OCI-LY1 (cell line): ENCODE data around the gene GNAI2.

Source experiments
- H2AFZ ChIP-seq: fragments of 200-600 bp; sonication (generic), shearing (Covaris generic); 2 replicates; pipeline ENCODE4 v1.6.0; 2014; ENCODE audit warnings: antibody characterized with exemption, mild to moderate bottlenecking, low read length
- H3F3A ChIP-seq: fragments of 200-600 bp; sonication (generic), shearing (Covaris generic); 2 replicates; pipeline ENCODE4 v1.6.0; 2014; ENCODE audit warnings: mild to moderate bottlenecking, antibody characterized with exemption, low read length, moderate library complexity; ENCODE audit not compliant: insufficient read depth
- H3K27ac ChIP-seq: fragments of 200-600 bp; sonication (generic); 2 replicates; pipeline ENCODE4 v1.5.1; 2014; ENCODE audit warnings: low read length, mixed run types, mild to moderate bottlenecking, low read depth; ENCODE audit not compliant: poor library complexity, severe bottlenecking
- H3K27me3 ChIP-seq: fragments of 200-600 bp; sonication (generic); 2 replicates; pipeline ENCODE4 v1.6.0; 2014; ENCODE audit warnings: antibody characterized with exemption, mild to moderate bottlenecking, low read length, moderate library complexity; ENCODE audit not compliant: insufficient read depth
- H3K36me3 ChIP-seq: fragments of 200-600 bp; sonication (generic); 2 replicates; pipeline ENCODE4 v1.6.1; 2014; ENCODE audit warnings: mild to moderate bottlenecking, antibody characterized with exemption, low read length, moderate library complexity, mixed read lengths; ENCODE audit not compliant: insufficient read depth
- H3K4me1 ChIP-seq: fragments of 200-600 bp; sonication (generic); 2 replicates; pipeline ENCODE4 v1.5.1; 2014; ENCODE audit warnings: mild to moderate bottlenecking, low read length, moderate library complexity; ENCODE audit not compliant: insufficient read depth, severe bottlenecking
- H3K4me2 ChIP-seq: fragments of 200-600 bp; sonication (generic), shearing (Covaris generic); 2 replicates; pipeline ENCODE4 v1.6.1; 2014; ENCODE audit warnings: low read length
- H3K4me3 ChIP-seq: fragments of 200-600 bp; sonication (generic); 2 replicates; pipeline ENCODE4 v1.5.1; 2014; ENCODE audit warnings: low read length, low read depth, mild to moderate bottlenecking, mixed read lengths; ENCODE audit not compliant: poor library complexity, severe bottlenecking
- H3K79me2 ChIP-seq: fragments of 200-600 bp; shearing (Covaris generic); 2 replicates; pipeline ENCODE4 v1.6.1; 2016; ENCODE audit warnings: mixed run types, low read length, mixed read lengths; ENCODE audit not compliant: insufficient read depth
- H3K9ac ChIP-seq: fragments of 200-600 bp; sonication (generic), shearing (Covaris generic); 2 replicates; pipeline ENCODE4 v1.6.1; 2014; ENCODE audit warnings: mild to moderate bottlenecking, low read length, mixed read lengths
- H3K9me2 ChIP-seq: fragments of 200-600 bp; sonication (generic), shearing (Covaris generic); 2 replicates; pipeline ENCODE4 v1.6.1; 2014; ENCODE audit warnings: low read depth, mild to moderate bottlenecking, low read length, mixed read lengths
- H3K9me3 ChIP-seq: fragments of 200-600 bp; shearing (Covaris generic); 2 replicates; pipeline ENCODE4 v1.6.1; 2014; ENCODE audit warnings: low read length, mixed read lengths
- H4K20me1 ChIP-seq: fragments of 200-600 bp; sonication (generic), shearing (Covaris generic); 2 replicates; pipeline ENCODE4 v1.6.0; 2016; ENCODE audit warnings: mild to moderate bottlenecking, low read length; ENCODE audit not compliant: insufficient read depth
- CTCF ChIP-seq: fragments of 200-600 bp; sonication (generic), shearing (Covaris generic); IDR thresholded peaks from 2 replicates; pipeline ENCODE4 v1.5.1; 2017; ENCODE audit warnings: mild to moderate bottlenecking, antibody characterized with exemption, low read length, moderate library complexity, mixed read lengths
- EZH2 ChIP-seq: fragments of 200-600 bp; sonication (generic), shearing (Covaris generic); IDR thresholded peaks from 2 replicates; pipeline ENCODE4 v1.8.0; 2017; ENCODE audit warnings: borderline replicate concordance, mixed run types, mild to moderate bottlenecking, antibody characterized with exemption, low read length, moderate library complexity, mixed read lengths

The GNAI2 gene

GRCh38 chr3:50286322-50287227, 50.6 kb downstream of the GNAI2 start:
- no peaks in the 10 kb centered on the region for H3K27me3 ChIP-seq

GRCh38 chr3:50287262-50287661, 51.3 kb downstream of the GNAI2 start:
- TF ChIP-seq EZH2: no peak
- no peak for TF ChIP-seq CTCF
- Histone ChIP-seq H4K20me1 (no peaks in the 10 kb centered on the region), H3K9me3 (no peaks in the 10 kb centered on the region), H2AFZ (no peak overlapping the region), H3K4me3 (no peak overlapping the region), H3K4me2 (no peak overlapping the region), H3K4me1 (peaks cover 12% of the 10 kb centered on the region), H3K9me2 (no peaks in the 10 kb centered on the region), H3K36me3 (peaks cover 50% of the 10 kb centered on the region), H3K79me2 (peaks cover 10% of the 10 kb centered on the region), H3K9ac (no peak overlapping the region), H3K27me3 (no peaks in the 10 kb centered on the region), H3K27ac (no peak overlapping the region), H3F3A (no peaks in the 10 kb centered on the region)

More at GRCh38 chr3:50286322-50287227, 50.6 kb downstream of the GNAI2 start:
- H3K27ac ChIP-seq: no peak overlapping the region
- no peaks in the 10 kb centered on the region for H3K9me3 ChIP-seq
- no peak overlapping the region for H3K4me3 ChIP-seq
- H4K20me1 ChIP-seq: no peaks in the 10 kb centered on the region
- peaks cover 5% of the 10 kb centered on the region for H3K79me2 ChIP-seq
- H3K4me2 ChIP-seq: no peak overlapping the region
- no peaks in the 10 kb centered on the region for H3F3A ChIP-seq
- peaks cover 50% of the 10 kb centered on the region for H3K36me3 ChIP-seq
- H3K4me1 ChIP-seq: peaks cover 12% of the 10 kb centered on the region
- H2AFZ ChIP-seq: no peak overlapping the region
- no peak overlapping the region for H3K9ac ChIP-seq
- TF ChIP-seq CTCF: no peak
- no peak for TF ChIP-seq EZH2
- H3K9me2 ChIP-seq: no peaks in the 10 kb centered on the region

- peaks cover 10% of the 10 kb centered on the region for H3K79me2 ChIP-seq
- H3K36me3 ChIP-seq: peaks cover 50% of the 10 kb centered on the region
Observed at GRCh38 chr3:50288387-50289007, 52.5 kb downstream of the GNAI2 start.

More at GRCh38 chr3:50288387-50289007, 52.5 kb downstream of the GNAI2 start:
- no peak overlapping the region for H2AFZ ChIP-seq
- no peak for TF ChIP-seq EZH2
- no peak for TF ChIP-seq CTCF
- no peak overlapping the region for H3K9ac ChIP-seq
- H3K27ac ChIP-seq: no peak overlapping the region
- H3F3A ChIP-seq: no peaks in the 10 kb centered on the region
- H3K27me3 ChIP-seq: no peaks in the 10 kb centered on the region
- H3K4me1 ChIP-seq: peaks cover 19% of the 10 kb centered on the region
- no peaks in the 10 kb centered on the region for H3K9me3 ChIP-seq
- H3K9me2 ChIP-seq: no peaks in the 10 kb centered on the region
- no peak overlapping the region for H3K4me3 ChIP-seq
- H3K4me2 ChIP-seq: no peak overlapping the region
- H4K20me1 ChIP-seq: no peaks in the 10 kb centered on the region
